Endothelial cell (in vitro differentiated cells): ENCODE data around the gene CYTH4. TPM values are rescaled to one million over a fixed set of nuclear protein-coding genes. Genes with fewer than 3 reads are reported as not detected.

Experiments
- DNase-seq: peaks from one replicate; pipeline ENCODE4 v3.0.0; 2021; ENCODE audit warnings: low spot score
- H3K27ac Mint-ChIP-seq: one replicate; pipeline ENCODE4 v1.8.0; 2021; ENCODE audit warnings: mixed read lengths, inconsistent platforms; ENCODE audit not compliant: unreplicated experiment
- H3K27me3 Mint-ChIP-seq: one replicate; pipeline ENCODE4 v1.8.0; 2021; ENCODE audit warnings: mild to moderate bottlenecking, moderate library complexity, mixed read lengths, inconsistent platforms; ENCODE audit not compliant: unreplicated experiment
- H3K36me3 Mint-ChIP-seq: one replicate; pipeline ENCODE4 v1.8.0; 2021; ENCODE audit warnings: mild to moderate bottlenecking, low read depth, mixed read lengths, inconsistent platforms; ENCODE audit not compliant: unreplicated experiment
- H3K4me1 Mint-ChIP-seq: one replicate; pipeline ENCODE4 v1.8.0; 2021; ENCODE audit warnings: mild to moderate bottlenecking, mixed read lengths, inconsistent platforms; ENCODE audit not compliant: unreplicated experiment
- H3K4me3 Mint-ChIP-seq: one replicate; pipeline ENCODE4 v1.8.0; 2021; ENCODE audit warnings: mild to moderate bottlenecking, mixed read lengths, inconsistent platforms; ENCODE audit not compliant: unreplicated experiment
- H3K9me3 Mint-ChIP-seq: one replicate; pipeline ENCODE4 v1.8.0; 2021; ENCODE audit warnings: mixed read lengths, inconsistent platforms; ENCODE audit not compliant: unreplicated experiment
- total RNA-seq: library from RNA; stranded (reverse); fragmentation: NEBNext Ultra II Directional; extraction: Animal tissue kit (Norgen Biotek cat#: 25700); gene quantifications from one replicate; pipeline ENCODE4 v1.2.1, GENCODE V29; 2021; ENCODE audit not compliant: unreplicated experiment
- TF ChIP-seq, protein P1 (sequence below): fragments of 200-600 bp; sonication (generic); IDR thresholded peaks from one replicate; pipeline ENCODE4 v1.5.0; 2021; ENCODE audit warnings: antibody characterized with exemption; ENCODE audit not compliant: unreplicated experiment

The CYTH4 gene
- total RNA-seq, 1 donor from 2014 or later, result 0.33 TPM

DNA sequence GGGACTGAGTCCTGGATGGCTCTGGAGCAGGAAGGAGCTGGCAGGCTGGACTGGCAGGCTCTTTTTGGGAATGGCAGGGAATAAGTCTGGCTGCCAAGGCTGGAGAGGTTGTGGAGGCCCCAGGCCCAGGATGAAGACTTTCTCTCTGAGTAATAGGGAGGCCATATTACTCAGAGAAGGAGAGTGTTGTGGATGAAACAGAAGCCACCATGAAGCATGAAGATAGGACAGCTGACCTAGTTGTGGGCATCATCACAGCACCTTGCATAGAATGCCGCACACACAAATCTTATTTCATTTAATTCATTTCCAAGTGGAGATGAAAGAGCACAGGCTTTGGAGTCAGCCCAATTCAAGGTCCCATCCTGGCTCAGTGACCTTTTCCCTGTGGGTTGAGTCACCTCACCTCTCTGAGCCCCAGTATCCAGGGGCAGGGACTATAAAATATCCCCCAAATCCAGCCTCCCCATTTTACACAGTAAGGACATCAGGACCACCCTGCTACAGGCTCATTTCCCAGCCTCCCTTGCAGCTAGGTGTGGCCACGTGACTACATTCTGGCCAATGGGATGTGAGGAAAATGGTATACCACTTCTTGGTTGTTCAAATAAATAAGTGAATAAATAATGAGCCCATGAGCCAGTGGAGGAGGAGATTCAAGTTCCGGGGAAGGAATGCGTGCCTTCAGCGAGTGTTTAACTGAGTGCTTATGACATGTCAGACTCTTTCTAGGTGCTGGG, 9.4 kb downstream of the CYTH4 start:
- Mint-ChIP-seq H3K4me3 (no peak overlapping the region), H3K36me3 (no peaks in the 10 kb centered on the region), H3K4me1 (no peaks in the 10 kb centered on the region), H3K27me3 (peaks cover 8% of the 10 kb centered on the region), H3K9me3 (no peaks in the 10 kb centered on the region), H3K27ac (no peak overlapping the region)
- DNase-seq, result no peak
- TF ChIP-seq, protein P1, sequence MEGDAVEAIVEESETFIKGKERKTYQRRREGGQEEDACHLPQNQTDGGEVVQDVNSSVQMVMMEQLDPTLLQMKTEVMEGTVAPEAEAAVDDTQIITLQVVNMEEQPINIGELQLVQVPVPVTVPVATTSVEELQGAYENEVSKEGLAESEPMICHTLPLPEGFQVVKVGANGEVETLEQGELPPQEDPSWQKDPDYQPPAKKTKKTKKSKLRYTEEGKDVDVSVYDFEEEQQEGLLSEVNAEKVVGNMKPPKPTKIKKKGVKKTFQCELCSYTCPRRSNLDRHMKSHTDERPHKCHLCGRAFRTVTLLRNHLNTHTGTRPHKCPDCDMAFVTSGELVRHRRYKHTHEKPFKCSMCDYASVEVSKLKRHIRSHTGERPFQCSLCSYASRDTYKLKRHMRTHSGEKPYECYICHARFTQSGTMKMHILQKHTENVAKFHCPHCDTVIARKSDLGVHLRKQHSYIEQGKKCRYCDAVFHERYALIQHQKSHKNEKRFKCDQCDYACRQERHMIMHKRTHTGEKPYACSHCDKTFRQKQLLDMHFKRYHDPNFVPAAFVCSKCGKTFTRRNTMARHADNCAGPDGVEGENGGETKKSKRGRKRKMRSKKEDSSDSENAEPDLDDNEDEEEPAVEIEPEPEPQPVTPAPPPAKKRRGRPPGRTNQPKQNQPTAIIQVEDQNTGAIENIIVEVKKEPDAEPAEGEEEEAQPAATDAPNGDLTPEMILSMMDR, result no peak

DNA sequence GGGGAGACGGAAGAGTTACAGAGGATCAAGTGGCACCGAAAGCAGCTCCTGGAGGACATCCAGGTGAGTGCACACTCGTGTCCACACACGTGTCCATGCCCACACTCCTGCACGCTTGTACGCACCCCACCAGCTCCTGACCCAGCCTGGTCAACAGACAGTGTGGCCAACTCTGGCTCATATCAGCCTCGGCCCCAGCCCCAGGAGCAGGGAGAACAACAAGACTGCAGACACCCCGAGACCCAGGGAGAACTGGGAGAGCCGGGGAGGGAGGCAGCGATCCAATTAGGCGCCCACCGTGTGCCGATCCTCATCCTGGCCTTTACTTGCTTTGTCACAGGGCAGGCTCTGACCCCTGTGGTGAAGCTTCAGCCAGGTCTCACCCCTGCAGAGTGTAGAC, 10.3 kb downstream of the CYTH4 start:
- Mint-ChIP-seq H3K9me3 (no peaks in the 10 kb centered on the region), H3K27ac (no peak overlapping the region), H3K36me3 (no peaks in the 10 kb centered on the region), H3K4me3 (no peak overlapping the region), H3K4me1 (no peaks in the 10 kb centered on the region), H3K27me3 (peaks cover 4% of the 10 kb centered on the region)
- DNase-seq, result no peak
- TF ChIP-seq, protein P1, result no peak

DNA sequence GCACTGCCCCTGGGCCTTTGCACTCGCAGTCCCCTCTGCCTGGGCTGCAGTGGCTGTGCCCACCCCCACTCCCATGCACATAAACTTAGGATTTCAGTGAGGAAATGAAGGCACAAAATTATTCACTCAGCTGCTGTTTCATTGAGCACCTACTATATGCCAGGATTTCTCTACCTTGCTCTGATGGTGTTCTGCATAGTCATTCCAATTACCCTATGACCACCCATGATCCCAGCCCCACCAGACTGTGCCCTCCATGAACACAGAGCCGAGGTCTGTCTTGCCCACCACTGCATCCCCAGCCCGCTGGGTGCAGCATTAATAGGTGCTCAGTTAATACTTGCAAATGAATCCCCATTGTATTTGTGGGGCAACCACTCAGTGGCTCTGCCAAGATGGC, 10.9 kb downstream of the CYTH4 start:
- peaks cover under 1% of the 10 kb centered on the region for H3K4me1 Mint-ChIP-seq
- no peaks in the 10 kb centered on the region for H3K9me3 Mint-ChIP-seq
- peaks cover under 1% of the 10 kb centered on the region for H3K36me3 Mint-ChIP-seq
- TF ChIP-seq, protein P1, result no peak
- H3K27me3 Mint-ChIP-seq, result peaks cover 8% of the 10 kb centered on the region
- no peak overlapping the region for H3K4me3 Mint-ChIP-seq
- no peak for DNase-seq
- H3K27ac Mint-ChIP-seq, result no peak overlapping the region

DNA sequence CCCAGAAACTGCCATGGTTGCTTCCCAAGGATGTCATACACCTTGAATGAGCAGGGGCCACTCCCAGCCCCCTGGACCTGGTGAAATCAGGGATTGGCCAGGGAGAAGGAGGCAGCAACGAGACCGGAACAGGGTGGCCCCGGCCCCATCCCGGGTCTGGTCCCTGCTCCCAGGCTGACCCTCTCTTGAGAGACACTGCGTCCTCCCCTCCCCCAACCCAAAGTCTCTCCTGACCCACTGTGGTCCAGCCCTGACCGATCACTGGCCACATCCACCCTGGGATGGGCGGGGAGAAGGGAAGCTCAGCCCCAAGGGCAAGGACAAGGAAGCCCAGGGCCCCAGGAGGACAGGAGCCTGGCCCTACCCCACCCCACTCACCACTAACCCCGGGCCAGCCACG, 12.4 kb downstream of the CYTH4 start:
- peaks cover 5% of the 10 kb centered on the region for H3K4me1 Mint-ChIP-seq
- H3K4me3 Mint-ChIP-seq, result no peak overlapping the region
- H3K27ac Mint-ChIP-seq, result no peak overlapping the region
- DNase-seq, result no peak
- no peaks in the 10 kb centered on the region for H3K9me3 Mint-ChIP-seq
- peaks cover 3% of the 10 kb centered on the region for H3K36me3 Mint-ChIP-seq
- TF ChIP-seq, protein P1, result no peak
- peaks cover 9% of the 10 kb centered on the region for H3K27me3 Mint-ChIP-seq

DNA sequence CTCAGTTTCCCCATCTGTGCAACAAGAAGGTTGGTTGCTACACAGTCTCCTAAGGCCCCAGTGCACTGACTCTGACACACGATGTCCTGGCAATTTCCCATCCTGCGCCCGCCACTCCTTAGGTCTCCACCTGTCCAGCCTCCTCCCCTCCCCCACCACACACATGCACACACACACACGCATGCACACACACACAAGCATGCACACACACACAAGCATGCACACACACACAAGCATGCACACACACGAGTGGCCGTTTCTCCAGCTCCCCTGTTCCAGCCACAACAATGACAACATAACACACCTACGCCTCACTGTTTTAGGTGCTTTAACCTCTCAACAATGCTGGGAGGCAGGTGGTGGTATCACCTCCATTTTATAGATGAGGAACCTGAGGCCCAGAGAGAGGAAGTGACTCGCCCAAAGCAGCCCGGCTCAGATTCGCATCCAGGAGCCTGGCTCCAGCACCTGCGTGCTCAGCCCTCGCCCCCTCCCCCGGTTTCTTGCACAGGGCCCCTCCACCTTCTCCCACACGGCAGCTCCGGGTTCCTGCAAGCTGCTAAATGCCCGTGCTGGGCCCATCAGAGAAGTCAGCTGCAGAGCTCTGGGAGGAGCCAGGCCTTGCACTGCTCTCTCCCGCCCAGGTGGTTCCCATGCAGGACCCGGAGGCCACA, 13.0 kb downstream of the CYTH4 start:
- peaks cover 5% of the 10 kb centered on the region for H3K4me1 Mint-ChIP-seq
- H3K27me3 Mint-ChIP-seq, result peaks cover 9% of the 10 kb centered on the region
- no peak overlapping the region for H3K27ac Mint-ChIP-seq
- TF ChIP-seq, protein P1, result no peak
- DNase-seq, result no peak
- no peak overlapping the region for H3K4me3 Mint-ChIP-seq
- peaks cover 3% of the 10 kb centered on the region for H3K36me3 Mint-ChIP-seq
- H3K9me3 Mint-ChIP-seq, result no peaks in the 10 kb centered on the region
